Amygdala (tissue), 56 donors: ENCODE results near the gene LRP1B.

Source experiments
- DNase-seq, 56 donors: peaks; one replicate each; lab custom pipeline; 2025; lab: John Stamatoyannopoulos, UW

The LRP1B gene

DNA sequence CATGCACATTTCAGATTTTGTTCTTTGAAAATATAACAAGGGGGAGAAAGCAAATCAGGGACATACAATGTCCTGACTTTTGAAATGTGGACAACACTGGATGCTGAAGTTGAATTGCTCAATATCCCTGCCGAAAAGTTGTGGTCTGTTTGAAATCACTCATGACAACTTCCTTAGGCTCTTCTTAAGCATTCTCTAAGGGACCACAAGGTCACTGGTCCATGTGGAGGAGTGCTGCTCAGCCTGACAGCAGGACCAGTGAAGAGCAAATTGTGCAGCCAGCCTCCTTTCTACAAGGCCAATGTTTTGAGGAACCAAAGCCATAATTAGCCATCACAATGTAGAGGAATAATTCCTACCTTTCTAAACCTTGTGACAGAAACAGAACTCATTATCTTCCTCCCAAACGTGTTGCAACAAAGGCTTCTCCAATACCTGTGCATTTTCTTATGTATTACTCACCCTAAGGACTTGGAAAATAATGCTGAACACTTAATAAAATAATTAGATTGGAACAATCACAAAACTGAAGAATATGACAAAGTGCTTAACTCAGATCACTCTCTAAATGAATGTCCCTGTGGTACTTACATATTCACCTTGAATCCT lies 1873.0 kb downstream of the LRP1B start:
- no peak for DNase-seq

DNA sequence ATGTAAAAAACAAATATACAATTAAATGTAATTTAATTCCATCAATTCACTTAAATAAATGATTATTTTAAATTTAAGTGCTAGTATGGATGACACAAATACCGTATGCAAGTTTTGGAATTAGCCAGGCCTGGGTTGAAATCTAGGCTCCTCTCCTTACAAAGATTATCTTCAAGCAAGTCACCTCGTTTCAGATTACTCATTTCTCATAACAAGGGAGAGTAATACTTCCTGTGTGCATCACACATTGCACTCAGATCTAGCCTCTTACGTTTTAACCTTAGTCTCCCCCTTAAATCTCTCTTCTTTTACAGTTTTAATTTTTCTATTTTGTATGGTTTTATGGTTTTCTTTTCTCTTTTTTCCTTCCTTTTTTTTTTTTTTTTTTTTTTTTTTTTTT lies 1874.7 kb downstream of the LRP1B start:
- DNase-seq = no peak

DNA sequence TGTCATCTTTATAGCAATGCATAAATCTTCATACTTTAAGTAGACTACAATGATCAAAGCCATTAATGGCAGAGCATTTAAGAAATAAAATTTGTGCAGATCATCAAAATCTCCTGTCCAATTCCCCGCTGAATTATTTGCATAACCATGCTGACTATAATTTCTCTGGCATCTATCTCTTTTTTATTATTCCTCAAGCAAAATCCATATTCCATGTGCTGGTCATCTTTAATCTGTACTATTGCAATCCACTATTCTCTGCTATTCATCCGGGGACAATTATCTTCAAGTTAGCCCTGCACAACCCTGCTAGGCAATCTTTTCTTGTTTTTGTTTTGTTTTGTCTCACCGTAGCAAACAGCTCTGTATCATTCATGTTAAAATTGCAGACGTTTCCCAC lies 1881.0 kb downstream of the LRP1B start:
- DNase-seq = no peak

DNA sequence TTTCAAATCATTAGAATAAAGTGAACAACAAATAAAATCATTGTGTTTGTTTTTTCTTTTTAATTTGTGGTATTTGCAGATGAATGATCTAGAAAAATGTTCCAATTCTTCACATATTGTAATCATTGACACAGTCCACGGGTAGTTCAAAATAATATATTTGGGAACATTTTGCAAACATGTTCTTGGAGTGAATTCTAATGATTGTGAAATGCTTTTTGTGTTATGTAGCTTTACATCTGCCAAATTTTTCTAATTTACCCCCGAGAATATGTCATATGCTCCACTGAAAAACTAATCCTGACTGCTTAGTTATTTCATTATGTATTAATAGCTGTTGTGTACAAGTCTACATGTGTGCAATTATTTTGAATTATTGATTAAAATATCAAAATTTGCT lies 1882.2 kb downstream of the LRP1B start:
- DNase-seq = no peak

DNA sequence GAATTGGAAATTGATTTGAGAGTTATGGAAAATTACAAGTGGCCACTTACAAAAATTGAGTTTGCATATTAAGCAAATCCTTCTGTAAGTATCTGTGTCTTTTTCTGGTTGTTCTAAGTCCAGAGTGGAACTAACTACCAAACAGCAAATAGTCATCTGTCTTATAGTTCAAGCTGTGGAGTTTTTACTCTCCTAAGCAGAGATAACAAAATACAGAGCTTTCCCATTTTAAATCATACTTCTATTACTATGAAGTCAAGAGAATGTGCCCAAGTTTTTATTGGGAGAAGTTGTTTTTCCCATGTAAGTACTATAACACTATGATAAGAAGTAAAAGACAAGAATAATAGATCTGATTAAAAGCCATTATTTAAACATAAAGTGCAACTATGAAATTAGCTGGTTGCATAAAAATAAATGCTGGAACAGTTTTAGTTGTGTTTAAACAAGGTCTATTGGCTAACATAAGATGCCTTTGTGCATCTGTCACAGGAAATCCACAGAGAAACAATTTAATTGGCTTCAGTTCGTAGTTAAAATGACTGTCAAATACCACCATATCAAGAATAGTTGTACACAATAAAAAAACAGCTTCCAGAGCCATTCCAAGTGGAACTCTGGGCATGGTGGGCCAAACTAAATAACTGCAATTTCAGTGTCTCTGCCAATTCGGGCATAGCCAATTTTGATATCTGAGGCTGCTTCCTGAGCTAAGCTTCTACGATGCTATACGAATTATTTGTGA lies 1883.2 kb downstream of the LRP1B start:
- no peak for DNase-seq

DNA sequence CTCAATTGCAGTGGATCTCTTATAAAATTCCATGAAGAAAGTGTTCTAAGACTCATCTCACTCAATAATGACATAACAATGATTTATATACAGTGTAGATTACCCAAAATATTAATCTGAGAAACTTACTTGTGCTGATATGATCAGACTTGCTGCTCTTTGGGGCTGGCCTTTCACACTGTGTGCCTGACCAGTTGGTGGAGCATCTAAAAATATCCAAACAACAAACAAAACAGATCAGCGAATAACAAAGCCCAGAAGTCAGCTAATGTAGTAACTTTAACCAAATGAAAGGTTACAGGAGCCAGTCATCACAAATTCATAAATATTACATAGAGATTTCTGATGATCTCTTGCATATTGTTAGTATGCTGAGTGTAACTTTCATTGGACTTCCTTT lies 1883.9 kb downstream of the LRP1B start:
- DNase-seq = no peak

DNA sequence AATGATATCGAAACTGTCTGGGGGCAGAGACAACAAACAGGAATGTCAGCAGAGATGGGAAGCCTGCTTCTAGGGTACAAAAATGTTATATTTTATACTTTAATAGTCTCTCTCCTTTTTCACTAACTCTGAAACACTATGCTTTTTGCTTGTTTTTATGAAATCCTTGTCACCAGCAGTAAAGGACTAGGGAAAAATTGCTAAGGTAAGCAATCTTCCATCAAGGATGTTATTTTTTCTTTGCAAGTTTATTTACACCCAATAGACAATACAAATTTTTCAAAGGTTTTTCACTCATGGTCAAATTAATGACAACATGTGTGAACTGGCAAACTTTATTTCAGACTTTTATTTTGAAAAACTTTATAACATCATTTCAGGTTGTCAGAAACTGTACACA lies 1884.8 kb downstream of the LRP1B start:
- DNase-seq = no peak

DNA sequence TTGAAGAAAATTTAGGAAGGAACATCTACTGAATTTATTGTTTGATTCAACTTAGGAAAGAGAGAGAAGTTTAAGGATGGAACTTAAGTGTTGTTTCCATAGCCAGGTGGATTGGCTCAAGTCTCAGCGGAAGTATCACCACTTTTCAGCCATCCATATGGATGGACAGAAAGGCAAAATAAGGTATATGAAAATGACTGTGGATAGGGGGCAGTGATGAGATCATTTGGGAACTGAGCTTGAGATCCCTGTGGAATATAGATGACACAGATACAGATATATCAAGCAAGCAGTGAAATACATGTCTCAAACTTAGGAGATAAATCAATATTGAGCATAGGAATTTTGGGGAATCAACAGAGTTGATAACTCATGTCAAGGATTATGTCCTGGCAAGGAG lies 1887.9 kb downstream of the LRP1B start:
- DNase-seq = no peak

DNA sequence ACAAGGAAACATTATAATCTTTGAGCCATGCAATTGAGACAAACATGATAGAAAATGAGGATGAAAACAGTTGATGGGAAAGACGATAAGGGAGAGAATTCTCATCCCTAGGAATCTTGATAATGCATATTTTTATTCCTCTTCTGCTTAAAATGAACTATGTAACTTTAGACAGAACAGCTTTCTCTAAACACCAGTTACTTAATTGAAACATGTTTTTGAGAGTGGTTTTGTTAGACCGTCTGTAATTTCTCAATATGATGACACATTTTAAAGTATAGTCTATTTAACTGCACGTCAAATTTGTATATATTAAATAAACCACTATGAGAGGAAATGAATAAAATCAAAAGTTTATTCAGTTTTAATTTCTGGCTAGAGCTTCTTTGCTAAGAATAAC lies 1896.7 kb downstream of the LRP1B start:
- no peak for DNase-seq

DNA sequence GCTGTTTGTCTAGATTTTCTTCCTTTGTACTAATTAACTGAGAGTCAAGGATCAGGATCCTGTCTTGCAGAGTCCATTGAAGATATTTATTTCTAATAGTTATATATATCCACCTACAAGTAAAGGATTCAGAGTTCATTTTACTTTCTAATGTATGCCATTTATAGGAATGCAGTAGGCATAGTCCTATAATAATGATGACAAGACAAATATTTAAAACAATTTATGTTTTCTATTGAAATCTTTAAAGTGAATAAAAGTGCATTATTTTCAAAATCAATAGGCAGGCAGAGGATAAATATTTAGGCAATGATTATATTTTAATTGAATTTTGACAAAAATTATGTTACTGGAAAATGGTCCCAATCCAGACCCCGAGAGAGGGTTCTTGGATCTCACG lies 1919.9 kb downstream of the LRP1B start:
- DNase-seq = no peak

DNA sequence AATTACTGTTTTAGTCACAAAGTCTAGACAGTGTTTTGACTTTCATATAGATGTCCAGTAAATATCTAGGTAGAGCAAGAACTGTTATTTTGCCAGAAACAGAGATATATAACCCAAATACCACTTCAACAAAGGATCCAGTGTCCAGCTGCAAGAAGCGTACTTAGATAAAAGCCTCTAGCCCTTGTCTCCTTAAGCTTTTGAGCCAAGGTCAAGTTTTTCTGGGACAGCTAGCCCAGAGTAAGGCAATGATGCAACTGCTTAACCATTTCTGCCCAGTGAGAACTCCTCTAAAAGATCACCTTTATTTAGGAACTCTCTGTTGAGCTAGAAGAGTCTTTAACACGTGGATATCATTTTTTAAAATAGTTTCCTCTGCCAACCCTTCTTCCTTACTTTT lies 1925.7 kb downstream of the LRP1B start:
- no peak for DNase-seq

DNA sequence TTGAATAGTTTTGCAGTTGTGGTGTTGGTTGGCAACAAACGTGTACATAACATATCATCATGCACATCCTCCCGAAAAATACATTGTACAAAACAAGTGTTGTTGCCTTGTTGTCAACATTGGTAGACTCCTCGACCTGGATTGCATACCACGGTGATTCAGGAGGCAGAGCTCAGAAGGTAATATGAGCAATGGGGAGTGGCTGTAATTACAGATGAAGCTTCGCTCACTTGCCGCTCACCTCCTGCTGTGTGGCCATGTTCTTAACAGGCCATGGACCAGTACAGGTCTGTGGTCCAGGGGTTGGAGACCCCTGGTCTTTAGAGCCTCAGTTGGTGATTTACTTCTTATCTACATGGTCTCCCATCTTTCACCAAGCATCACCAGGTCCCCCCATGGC lies 1927.5 kb downstream of the LRP1B start:
- no peak for DNase-seq

DNA sequence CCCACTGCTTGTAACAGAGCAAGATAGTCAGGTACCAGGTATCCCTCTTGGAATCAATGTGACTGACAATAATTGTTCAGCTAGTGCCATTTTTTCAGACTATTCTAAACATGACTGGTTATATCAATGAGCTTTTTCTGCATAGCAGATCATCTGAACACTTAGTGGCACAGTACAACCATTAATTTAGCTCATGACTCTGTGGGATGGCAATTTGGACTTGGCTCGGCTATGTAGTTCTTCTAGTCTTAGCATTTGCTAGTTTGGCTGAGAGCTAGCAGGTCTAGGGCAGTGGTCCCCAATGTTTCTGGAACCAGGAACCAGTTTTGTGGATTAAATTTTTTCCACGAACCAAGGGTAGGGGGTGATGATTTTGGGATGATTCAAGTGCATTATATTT lies 1929.2 kb downstream of the LRP1B start:
- no peak for DNase-seq

DNA sequence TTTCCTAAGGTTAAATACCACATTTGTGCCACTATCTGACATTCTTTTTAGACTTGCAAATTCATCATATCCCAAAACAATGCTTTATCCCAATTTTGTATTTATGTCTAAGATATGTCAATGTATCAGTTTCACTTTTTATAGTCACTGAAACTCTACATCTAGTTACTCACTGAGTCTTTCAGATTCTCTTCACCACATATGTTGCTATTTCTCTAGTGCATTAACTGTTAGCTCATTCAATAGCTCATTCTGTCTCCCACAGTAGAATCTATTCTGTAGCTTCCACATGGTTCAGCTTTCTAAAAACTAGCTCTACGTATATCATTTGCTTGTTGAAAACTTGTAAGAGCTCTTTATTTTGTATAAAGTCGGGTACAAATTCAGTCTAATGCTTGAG lies 1930.1 kb downstream of the LRP1B start:
- no peak for DNase-seq

DNA sequence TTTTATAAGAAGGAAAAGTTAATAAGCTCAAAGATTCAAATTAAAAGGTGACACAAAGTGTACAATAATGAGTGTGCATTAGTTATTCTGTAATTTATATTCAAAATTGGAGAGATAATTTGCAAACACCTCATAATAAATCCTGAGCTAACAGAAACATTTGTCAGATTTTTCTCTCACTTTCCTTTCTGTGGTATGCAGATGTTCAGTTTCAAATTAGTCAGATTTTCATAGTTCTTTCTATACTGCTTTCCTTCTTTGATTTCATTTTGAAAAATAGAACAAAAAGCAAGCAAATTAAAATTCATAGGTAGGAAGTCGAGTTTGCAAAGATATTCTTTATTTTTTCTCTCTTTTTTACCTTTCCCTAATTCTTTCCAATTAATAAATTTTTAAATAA lies 1930.5 kb downstream of the LRP1B start:
- DNase-seq = no peak

DNA sequence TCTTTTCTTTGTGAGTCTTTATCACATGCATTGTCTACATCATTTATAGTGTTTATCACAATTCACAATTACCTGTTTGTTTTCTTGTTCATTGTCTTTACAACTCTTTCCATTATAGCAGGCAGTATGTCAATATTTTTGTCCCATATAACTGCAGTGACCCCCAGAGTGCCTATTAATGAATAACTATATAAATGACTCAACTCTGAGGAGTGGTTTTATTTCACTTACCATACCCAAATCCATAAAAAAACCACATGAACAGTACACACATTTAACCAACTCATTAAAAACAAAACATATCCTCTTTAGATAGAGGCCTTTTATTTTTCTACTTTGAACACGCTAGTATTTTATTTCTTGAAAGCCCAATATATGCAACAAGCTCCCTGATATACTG lies 1931.5 kb downstream of the LRP1B start:
- no peak for DNase-seq

DNA sequence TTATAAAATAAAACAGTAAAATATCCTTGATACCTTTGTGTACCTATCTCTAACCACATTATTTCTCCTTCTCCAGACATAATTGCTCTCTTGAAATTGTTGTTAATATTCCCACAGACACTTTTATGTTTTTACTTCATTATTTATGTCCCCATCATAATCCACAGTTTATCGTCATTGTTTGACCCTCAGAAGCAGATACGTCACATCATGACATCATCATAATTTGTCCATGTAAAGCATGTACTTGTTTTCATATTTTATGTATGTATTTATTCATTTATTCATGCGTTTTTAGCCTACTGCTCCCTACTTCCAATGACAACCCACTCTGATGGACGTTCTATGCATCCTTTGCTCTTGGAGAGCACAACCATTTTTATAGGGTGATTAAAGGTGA lies 1943.7 kb downstream of the LRP1B start:
- no peak for DNase-seq

DNA sequence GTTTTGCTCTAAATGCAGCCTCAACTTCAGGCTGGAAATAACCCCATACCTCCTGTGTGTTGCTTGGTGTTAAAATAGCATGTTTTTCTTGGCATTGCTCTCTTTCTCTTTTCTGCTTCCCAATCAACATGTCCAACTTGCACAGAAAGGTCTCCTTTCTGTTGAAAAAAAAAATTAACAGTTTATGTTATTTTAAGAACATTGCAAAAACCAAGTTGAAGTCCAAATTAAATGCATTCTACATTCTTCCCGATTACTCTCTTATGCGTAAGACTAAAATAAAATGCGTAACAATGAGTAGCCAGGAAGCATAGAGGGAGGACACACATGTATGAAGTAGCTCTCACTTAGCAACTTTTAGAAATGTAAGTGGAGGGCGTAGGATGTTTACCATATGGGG lies 1944.5 kb downstream of the LRP1B start:
- no peak for DNase-seq

DNA sequence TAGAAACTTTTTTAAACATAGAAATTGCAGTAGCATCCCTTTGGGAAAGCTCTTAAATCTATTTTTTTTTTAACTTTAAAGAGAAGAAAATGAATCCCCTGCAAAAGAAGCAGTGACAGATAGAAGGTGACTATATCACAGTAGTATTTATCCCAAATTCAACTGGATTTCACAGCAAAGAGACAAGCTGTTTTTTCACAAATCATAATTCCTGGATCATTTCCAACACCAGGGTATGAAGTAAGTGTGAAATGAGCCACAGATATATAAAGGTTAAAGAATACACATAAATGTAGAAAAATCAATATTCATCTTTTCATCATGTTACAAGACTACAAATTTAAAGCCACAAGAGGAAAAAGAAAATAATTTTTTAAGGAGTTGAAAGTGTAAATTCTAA lies 1945.7 kb downstream of the LRP1B start:
- no peak for DNase-seq

DNA sequence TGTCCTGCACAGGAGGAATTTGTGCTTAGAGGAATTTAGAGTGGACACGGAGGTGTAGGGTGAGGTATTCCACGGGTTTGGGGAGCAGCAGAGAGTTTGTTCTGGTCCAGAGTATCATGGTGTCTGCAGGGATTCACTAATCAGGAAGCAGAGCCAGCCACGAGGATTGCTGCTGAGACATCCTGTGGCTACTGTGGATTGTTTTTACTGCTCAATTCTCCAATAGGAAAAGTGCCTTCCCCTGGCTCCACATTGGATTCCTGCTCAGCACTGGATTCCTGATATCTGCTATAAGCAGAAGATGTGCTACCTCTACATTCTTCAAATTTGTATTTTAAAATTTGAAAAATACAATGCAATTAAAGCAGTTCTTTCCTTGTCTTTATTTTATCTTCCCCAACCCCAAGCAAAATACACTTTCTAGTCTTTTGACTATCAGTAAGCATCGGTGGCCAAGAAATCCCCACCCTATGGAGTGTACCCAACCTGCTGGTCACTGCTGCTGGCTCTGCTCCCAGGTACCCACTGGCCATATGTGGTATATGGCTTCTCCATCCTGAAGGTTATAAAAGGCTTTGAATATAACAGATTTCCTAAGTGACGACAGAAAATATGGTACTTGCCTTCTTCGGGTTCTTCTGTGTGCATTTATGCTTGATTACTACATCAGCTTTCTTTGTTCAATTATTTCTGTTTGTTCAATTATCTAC lies 1947.6 kb downstream of the LRP1B start:
- no peak for DNase-seq
